GM12874 (cell line): ENCODE results near the gene PC.

Experiments
- CTCF ChIP-seq: IDR thresholded peaks from 2 replicates; pipeline ENCODE4 v1.5.1; 2011; ENCODE audit warnings: low read depth, mild to moderate bottlenecking, control low read depth, low read length, moderate library complexity; ENCODE audit not compliant: insufficient read depth

PC gene

DNA sequence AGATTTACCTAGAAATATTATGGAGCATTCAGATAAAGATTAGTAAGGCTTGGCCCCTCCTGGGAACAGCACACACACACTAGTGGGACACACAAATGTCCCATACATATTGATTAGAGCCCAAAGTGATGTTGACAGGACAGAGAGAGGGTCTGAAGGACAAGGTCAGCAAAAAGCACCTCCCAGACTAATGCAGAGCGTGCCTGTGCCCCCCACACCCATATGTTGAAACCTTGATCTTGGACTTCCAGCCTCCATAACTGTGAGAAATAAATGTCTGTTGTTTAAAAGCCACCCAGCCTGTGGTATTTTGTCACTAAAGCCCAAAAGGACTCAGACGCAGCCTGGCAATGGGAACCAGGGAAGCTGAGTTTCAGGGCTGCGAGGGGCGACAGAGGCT lies 73.7 kb downstream of the PC start:
- TF ChIP-seq CTCF: no peak

DNA sequence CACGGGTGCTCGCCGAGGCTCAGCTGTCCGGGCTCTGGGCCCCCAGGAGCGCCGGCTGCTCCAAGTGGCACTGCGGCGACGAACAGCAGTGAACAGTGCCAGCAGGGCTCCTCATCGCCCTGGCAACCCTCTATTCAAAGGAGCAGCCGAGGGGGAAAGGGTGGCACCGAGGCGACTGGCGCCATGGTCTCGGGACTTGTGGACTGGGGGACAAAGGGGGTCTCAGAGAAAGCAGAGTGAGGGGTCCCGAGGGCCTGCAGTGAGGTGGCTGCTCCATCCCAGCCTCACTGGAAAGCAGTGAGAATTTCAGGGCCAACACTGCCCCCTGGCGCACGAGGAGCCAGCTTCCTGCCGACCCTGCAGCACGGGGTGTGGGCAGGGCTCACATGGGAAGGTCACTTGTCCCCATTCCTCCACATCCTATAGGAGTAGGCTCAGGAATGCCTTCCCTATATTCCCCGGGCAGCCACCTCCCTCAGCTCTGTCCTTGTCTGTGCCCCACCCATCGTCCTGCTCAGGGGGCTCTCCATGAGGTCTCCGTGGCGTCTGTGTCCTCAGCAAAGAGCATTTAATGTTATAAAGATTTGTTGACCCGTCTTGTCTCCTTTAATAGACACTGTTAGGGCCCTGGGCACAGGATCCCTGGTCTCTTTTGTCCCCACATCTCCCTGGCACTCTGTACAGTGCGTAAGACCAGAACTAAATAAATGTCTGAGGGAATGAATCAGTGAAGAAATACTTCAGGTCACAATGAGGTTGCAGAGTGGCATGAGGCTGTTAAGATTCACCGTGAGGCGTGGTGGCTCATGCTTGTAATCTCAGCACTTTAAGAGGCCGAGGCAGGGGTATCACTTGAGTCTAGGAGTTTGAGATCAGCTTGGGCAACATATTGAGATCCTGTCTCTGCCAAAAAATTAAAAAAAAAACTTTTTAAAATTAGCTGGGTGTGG lies 74.9 kb downstream of the PC start:
- peak; percentile 87 for TF ChIP-seq CTCF

GRCh38 chr11:66882561-66883015 lies 75.6 kb downstream of the PC start:
- no peak for TF ChIP-seq CTCF

DNA sequence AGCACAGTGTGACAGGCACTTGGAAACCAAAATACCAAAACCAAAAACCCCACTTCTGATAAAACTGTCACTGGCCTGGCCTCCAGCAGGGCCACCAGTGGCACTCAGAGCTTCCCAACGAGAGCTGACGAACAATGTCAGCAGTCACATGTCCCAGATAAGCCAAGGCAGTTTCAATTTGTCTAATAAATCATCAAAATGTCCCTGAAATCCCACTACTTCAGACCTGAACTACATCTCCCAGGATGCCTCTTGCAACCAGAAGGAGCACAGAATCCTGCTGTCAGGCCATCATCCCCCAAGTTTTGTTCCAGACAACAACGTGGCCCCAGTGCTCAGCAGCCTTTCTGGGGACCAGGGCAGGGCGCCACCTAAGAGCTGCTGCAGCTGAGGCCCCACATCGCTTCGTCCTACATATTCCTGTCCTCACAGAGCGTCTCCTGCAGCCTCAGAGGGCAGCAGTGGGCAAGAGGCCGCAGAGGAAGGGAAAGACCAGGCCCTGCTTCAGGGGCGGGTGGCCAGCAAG lies 76.2 kb downstream of the PC start:
- no peak for TF ChIP-seq CTCF

DNA sequence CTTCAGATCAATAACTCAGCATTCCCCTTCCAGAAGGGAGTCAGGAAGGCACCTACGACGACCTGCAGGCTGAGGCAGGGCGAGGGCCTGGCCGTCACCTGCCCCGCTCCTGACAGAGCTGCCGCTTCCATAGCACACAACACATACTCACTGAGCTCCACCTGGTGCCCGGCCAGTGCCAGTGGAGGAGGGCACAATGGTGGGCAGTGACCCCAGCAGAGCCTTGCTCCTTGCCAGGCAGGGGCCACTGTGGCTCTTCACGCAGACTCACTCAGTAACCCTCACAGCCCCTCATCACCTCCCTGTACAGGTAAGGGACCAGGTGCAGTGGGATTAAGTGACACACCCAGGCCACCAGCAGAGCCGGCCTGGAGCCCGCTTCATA lies 76.7 kb downstream of the PC start:
- no peak for TF ChIP-seq CTCF

DNA sequence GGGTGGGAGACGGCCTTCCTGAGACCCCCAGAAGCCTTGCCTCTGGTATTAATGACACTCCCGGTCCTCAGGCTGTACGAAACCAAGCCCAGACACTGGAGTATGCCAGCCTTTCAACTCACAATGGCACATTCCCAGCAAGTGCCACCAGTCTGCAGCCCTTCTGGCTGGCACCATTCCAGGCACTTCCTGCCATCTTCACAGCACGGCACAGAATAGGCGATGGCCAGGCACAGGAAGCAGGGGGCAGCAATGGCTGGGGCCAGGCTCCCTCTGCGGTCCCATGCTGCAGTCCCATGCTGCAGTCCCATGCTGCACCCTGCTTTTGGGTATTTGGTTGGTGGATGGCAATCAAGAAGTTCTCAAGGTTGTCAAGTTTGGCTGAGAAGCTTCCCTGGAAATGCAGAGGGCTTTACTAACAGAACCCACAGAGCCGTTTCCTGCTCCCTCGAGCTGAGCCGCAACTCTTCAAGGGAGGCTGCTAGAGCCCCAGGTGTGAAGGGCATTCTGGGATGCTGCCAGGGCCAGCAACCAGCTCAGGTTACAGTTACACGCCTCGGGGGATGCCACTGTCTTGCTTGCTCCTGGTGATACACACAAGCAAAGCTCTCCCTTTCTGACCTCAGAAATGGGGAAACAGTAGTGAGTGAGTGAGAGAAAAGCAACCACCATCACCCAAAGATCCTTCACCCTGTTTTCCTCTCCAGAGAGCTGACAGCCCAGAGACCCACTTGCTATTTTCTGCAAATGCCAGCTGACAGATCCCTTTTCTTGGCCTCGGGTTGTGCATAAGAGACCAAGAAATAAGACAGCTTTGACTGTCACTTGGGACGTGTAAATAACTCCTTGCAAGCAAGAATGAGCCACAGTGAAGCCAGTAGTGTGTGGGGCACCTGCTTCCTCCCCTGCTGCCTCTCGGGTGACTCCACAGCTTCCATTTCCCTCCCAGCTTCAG lies 77.4 kb downstream of the PC start:
- no peak for TF ChIP-seq CTCF

- TF ChIP-seq CTCF: no peak
Measured at GRCh38 chr11:66879999-66880398, 78.2 kb downstream of the PC start.
